Cardiac muscle cell (in vitro differentiated cells and primary cell): ENCODE results near the gene ZNF839. TPM values are rescaled to one million over a fixed set of nuclear protein-coding genes. Genes with fewer than 3 reads are reported as not detected.
A peak's percentile ranks its signal among the peaks of the same experiment; 100 is the strongest.

ENCODE experiments used
- DNase-seq, 2 donors: peaks; one replicate each; pipeline versions ENCODE4 v3.0.0 to v3.0.0-alpha.2; 2010 to 2017; ENCODE audit warnings: low read depth in 1 of 2, low spot score in 1 of 2
- H3K27ac ChIP-seq: fragments of 200-600 bp; sonication (generic); 2 replicates; pipeline ENCODE4 v1.5.1; 2016
- H3K27me3 ChIP-seq: fragments of 200-600 bp; sonication (generic); 2 replicates; pipeline ENCODE4 v1.6.0; 2016; ENCODE audit warnings: control low read depth
- H3K36me3 ChIP-seq: fragments of 200-600 bp; sonication (generic); 2 replicates; pipeline ENCODE4 v1.5.1; 2016; ENCODE audit warnings: control low read depth
- H3K4me1 ChIP-seq: fragments of 200-600 bp; sonication (generic); 2 replicates; pipeline ENCODE4 v1.8.1; 2017; ENCODE audit warnings: low read depth, mild to moderate bottlenecking, mixed run types
- H3K4me3 ChIP-seq: fragments of 200-600 bp; sonication (generic); 2 replicates; pipeline ENCODE4 v1.5.1; 2016; ENCODE audit warnings: mild to moderate bottlenecking
- H3K9me3 ChIP-seq: fragments of 200-600 bp; sonication (generic); 2 replicates; pipeline ENCODE4 v1.5.1; 2017; ENCODE audit warnings: low read depth, mild to moderate bottlenecking, control low read depth
- CTCF ChIP-seq: IDR thresholded peaks from 2 replicates; pipeline ENCODE4 v1.5.1; 2012; ENCODE audit warnings: low read depth, mild to moderate bottlenecking, low read length
- polyA plus RNA-seq: library from polyadenylated mRNA; unstranded; fragments of >200 nt; fragmentation: Nextera tagmentation; extraction: Ambion mirVana; gene quantifications from 2 replicates; pipeline ENCODE4 v1.2.1, GENCODE V29; 2016
- total RNA-seq: library from RNA; depleted of rRNA; stranded (reverse); fragments of >200 nt; gene quantifications from 2 replicates; pipeline ENCODE4 v1.2.3, GENCODE V29; 2016

The ZNF839 gene
- total and polyA plus RNA-seq, 2 experiments from 2014 or later, result 16.1 to 16.9 TPM

- peaks cover 3% of the 10 kb centered on the region for H3K36me3 ChIP-seq
- no peaks in the 10 kb centered on the region for H3K27me3 ChIP-seq
- peak in 1 of 2 donors; percentile 34 for DNase-seq
- H3K4me3 ChIP-seq, result peak overlapping the region; percentile 63
- peak overlapping the region; percentile 76 for H3K27ac ChIP-seq
- TF ChIP-seq CTCF, result no peak
- H3K4me1 ChIP-seq, result peaks cover 5% of the 10 kb centered on the region
- no peaks in the 10 kb centered on the region for H3K9me3 ChIP-seq
Observed at GRCh38 chr14:102363182-102363943, 43.8 kb downstream of the ZNF839 start.

DNA sequence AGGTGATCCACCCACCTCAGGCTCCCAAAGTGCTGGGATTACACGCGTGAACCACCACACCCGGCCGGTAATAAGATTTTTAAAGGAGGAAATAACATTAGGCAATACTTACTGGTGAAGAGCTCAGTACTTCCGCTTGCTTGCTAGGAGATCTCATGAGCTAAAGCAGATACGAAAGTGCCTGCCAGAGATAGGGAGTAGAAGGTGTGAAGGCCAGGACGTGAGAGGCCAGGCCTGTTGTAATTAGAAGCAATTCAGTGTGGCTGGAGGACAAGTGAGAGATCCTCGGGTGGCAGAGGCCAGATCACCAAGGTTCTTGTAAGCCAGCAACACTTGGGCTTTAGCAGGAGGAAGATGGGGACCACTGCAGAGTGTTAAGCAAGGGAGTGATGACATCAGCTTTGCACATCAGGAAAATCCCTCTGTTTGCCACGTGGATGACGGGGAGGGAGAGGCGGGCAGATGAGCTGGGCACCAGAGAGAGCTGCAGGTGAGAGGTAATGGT lies 50.8 kb downstream of the ZNF839 start:
- no peaks in the 10 kb centered on the region for H3K27me3 ChIP-seq
- H3K27ac ChIP-seq, result peak overlapping the region; percentile 62
- no peak overlapping the region for H3K4me3 ChIP-seq
- H3K4me1 ChIP-seq, result no peaks in the 10 kb centered on the region
- H3K36me3 ChIP-seq, result no peaks in the 10 kb centered on the region
- DNase-seq, result peak; percentile 31 to 55
- TF ChIP-seq CTCF, result no peak
- H3K9me3 ChIP-seq, result no peaks in the 10 kb centered on the region

DNA sequence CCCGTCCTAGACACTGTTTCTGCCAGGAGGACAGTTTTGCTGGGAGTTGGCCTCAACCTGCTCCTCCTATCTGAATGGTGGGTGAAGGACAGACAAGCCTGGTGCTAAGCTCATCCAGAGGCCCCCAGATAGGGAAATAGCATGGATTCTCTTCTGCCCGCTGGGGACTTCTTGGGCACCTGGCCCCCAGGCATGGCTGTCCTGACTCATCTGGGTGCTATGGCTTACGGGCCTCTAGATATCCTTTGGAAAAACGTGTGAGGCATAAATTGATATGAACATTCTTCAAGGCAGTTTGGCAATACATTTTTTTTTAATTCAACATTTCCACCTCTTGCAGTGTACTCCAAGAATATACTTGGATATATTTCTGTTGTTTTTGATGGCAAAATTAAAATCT lies 51.8 kb downstream of the ZNF839 start:
- no peaks in the 10 kb centered on the region for H3K9me3 ChIP-seq

GRCh38 chr14:102373110-102373509 lies 53.6 kb downstream of the ZNF839 start:
- no peak for DNase-seq
- H3K9me3 ChIP-seq, result no peaks in the 10 kb centered on the region
- no peaks in the 10 kb centered on the region for H3K36me3 ChIP-seq
- H3K27ac ChIP-seq, result no peak overlapping the region
- TF ChIP-seq CTCF, result no peak
- no peak overlapping the region for H3K4me3 ChIP-seq
- no peaks in the 10 kb centered on the region for H3K4me1 ChIP-seq
- no peaks in the 10 kb centered on the region for H3K27me3 ChIP-seq

More for the DNA sequence above, 51.8 kb downstream of the ZNF839 start:
- DNase-seq, result no peak
- no peak for TF ChIP-seq CTCF
- H3K27me3 ChIP-seq, result no peaks in the 10 kb centered on the region
- no peak overlapping the region for H3K4me3 ChIP-seq
- H3K27ac ChIP-seq, result no peak overlapping the region
- H3K4me1 ChIP-seq, result no peaks in the 10 kb centered on the region
- no peaks in the 10 kb centered on the region for H3K36me3 ChIP-seq

GRCh38 chr14:102374264-102374663 lies 54.7 kb downstream of the ZNF839 start:
- no peak overlapping the region for H3K4me3 ChIP-seq
- H3K36me3 ChIP-seq, result no peaks in the 10 kb centered on the region
- H3K27me3 ChIP-seq, result no peaks in the 10 kb centered on the region
- H3K27ac ChIP-seq, result no peak overlapping the region
- no peaks in the 10 kb centered on the region for H3K4me1 ChIP-seq
- DNase-seq, result no peak
- H3K9me3 ChIP-seq, result no peaks in the 10 kb centered on the region
- TF ChIP-seq CTCF, result no peak
